HG02642 (cell line): ENCODE measurements around the gene IGSF1.
"Not testable (repeated sequence)": the region's sequence is repeated elsewhere in the genome, so short reads cannot be mapped to it uniquely, and the experiment has no call there.

Experiments
- ATAC-seq: cut with Tn5 transposase; IDR thresholded peaks from one replicate; pipeline ENCODE4 v1.9.1; 2021; ENCODE audit warnings: mild to moderate bottlenecking; ENCODE audit not compliant: unreplicated experiment, poor library complexity

The IGSF1 gene

GRCh38 chrX:131271274-131271673, 17.8 kb downstream of the IGSF1 start:
- ATAC-seq: no peak

GRCh38 chrX:131270080-131270479, 19.0 kb downstream of the IGSF1 start:
- ATAC-seq: no peak

GRCh38 chrX:131264665-131265064, 24.4 kb downstream of the IGSF1 start:
- no peak for ATAC-seq

DNA sequence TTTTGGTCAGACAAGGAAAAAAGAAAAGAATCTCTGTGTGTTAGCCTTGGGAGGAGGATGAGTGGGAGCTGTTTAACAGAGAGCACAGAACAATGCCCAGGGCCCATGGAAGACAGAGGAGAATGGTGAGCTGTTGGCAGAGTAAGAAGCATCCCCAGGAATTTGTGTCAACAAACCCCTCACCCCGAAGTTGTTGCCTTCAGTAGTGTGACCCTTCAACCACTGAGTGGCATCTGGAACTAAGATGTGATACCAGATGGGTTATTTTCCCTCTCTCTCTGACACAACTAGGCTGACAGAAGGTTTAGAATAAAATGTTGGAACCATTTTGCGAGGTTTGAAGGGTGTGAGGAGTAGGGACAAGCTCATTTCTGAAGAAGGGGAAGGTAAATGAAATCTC, 25.1 kb downstream of the IGSF1 start:
- no peak for ATAC-seq

GRCh38 chrX:131262738-131263679, 26.1 kb downstream of the IGSF1 start:
- ATAC-seq: no peak

DNA sequence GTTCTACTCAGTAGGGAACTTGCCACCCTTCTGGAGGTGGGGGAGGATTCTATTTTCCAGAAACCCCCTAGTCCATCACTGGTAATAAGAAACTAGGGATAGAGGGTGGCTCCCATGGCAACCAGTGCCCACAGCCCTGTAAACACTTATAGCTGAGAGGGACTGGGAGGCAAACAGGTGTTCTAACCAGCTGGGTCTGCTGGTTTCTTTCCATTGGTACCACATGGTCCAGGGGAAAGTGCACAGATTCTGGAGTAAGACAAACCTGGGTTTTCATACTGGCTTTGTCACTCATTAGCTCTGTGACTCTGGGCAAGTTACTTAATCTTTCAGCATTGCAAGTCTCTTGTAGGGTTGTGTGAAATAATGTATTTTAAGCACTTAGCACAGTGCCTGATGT, 26.9 kb downstream of the IGSF1 start:
- ATAC-seq: no peak

DNA sequence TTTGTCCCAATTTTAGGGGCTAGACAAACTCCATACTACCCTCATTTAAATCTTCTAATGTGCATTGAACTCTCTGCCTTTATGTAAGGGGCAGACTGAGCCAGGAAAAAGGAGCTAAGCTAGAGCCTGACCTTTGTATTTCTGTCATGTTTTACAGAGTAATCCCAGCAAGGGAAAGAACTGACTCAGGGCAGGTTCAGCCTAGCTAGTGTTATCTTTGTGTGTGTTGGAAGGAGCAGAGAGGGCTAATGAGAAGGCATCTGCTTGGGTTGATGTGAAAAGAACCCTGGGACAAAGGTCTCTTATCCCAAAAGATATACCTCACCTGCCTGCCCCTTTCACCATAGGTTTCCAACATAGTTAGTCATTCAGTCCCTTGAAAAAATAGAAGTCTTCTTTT, 31.7 kb downstream of the IGSF1 start:
- ATAC-seq: no peak

DNA sequence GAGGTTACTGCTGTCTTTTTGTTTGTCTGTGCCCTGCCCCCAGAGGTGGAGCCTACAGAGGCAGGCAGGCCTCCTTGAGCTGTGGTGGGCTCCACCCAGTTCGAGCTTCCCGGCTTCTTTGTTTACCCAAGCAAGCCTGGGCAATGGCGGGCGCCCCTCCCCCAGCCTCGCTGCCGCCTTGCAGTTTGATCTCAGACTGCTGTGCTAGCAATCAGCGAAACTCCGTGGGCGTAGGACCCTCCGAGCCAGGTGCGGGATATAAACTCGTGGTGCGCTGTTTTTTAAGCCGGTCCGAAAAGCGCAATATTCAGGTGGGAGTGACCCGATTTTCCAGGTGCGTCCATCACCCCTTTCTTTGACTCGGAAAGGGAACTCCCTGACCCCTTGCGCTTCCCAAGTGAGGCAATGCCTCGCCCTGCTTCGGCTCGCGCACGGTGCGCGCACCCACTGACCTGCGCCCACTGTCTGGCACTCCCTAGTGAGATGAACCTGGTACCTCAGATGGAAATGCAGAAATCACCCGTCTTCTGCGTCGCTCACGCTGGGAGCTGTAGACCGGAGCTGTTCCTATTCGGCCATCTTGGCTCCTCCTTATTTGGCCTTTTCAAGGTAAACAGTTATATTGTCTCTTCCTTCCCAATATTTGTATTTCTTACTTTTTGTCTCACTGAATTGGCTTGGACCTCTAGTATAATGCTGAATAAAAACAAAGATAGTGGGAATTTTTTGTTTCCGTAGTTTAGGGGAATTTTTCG, 37.9 kb downstream of the IGSF1 start:
- not testable (repeated sequence) for ATAC-seq

DNA sequence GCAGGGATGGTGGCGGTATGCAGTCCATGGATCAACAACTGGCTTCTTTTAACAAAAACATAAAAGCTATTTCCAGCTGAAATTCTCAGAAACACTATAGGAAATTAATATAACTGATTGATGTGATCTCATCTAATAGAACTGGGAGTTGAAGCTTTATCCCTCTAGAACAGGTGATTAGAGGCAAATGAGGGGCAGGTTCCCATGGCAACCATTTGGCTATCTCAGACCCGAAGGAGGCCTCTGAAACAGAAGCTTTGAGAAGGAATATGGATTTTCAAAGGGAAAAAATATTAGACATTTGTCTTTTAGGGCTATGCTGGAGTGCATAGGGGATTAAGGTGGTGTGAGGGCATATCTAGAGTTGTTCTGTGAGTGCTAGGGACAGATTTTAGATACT, 50.0 kb downstream of the IGSF1 start:
- no peak for ATAC-seq

DNA sequence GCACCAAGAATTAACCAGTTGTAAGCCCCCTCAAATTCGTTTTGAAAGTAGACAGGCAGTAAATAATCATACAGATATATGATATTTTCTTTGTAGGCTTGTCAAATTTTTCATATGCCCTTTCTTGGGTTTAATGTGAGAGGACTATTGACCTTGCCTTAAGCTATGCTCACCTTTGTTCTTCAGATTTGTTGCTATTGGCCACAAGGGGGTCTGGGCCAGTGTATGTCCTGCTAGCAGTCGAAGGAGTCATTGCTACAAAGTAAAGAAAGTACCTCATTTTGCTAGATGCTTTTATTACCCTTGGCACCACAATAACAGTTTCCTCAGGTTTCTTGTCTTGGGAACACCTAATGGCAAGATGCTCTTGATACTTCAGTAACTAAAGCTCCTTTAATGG, 51.7 kb downstream of the IGSF1 start:
- no peak for ATAC-seq

GRCh38 chrX:131235768-131236545, 53.1 kb downstream of the IGSF1 start:
- no peak for ATAC-seq

DNA sequence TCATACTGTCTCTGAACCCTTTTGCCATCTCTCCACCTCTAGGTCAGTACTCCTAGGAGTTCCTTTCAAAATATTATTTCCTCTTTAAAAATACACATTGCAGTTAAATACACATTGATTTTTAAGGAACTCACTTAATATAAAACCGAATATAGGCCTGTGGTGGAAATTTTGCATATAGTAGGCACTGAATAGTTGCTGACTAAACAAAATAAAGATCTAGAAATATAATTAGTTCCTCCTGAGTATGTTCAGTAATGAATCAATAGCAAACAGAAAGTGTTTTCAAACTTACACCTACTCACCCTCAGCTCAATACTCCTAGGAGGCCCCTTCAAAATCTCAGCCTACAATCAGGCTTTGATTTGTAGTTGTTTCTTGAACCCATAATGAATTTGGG, 61.5 kb downstream of the IGSF1 start:
- ATAC-seq: no peak

DNA sequence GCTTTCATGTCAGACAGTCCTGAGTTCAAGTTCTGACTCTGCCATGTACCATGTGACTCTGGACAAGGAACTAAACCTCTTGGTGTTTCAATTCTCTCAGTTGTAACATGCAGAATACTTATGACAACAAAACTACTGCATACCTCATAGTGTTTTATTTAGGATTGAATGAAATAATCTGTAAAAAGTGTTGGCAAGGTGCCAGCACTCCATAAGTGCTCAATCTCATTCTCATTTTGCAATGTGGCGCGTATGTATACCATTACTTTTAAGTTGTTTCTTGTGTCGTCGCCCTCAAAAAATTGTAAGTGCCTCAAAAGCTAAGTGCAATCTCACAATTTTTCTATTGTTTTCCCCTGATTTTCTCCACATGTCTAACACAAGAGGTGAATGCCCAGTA, 62.5 kb downstream of the IGSF1 start:
- ATAC-seq: no peak

DNA sequence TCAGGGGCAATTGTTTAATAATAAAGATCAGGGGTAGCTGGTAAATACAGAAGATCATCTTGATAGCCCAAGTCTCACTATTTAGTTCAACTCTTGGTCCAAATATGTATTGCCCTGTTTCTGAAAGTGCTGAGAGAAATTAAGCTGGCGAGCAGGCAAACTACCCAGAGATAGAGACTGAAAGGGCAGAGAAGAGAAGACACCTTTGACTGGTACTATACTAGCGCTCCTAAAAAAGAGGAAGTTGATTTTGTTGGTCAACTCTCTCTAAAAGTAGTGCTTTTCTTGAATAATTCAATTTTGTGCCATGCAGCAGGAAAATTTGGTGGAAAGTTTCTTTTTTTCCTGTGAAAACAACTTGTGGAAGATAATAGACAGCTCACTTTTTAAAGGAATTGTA, 64.0 kb downstream of the IGSF1 start:
- ATAC-seq: no peak
